22Rv1 (cell line): ENCODE measurements around the gene AKR1E2.

Experiments used
- CTCF ChIP-seq: fragments of 450-650 bp; IDR thresholded peaks from 2 replicates; pipeline ENCODE4 v1.5.1; 2017; ENCODE audit warnings: mild to moderate bottlenecking
- ZFX ChIP-seq: fragments of 450-650 bp; IDR thresholded peaks from 2 replicates; pipeline ENCODE4 v1.6.1; 2017; ENCODE audit warnings: antibody characterized with exemption, borderline replicate concordance

GRCh38 chr10:4834898-4835405 lies 8.9 kb downstream of the AKR1E2 start:
- TF ChIP-seq CTCF (no peak), ZFX (no peak)
